Gastroesophageal sphincter (tissue), 3 donors: ENCODE measurements around the gene USP37.

Experiments used
- CTCF ChIP-seq, 4 experiments: fragments of 200-600 bp in 2 of 4; fragments of 450-650 bp in 2 of 4; sonication (generic) in 1 of 4; IDR thresholded peaks; one replicate each; pipeline ENCODE4 v1.5.1; 2017 to 2019; ENCODE audit warnings: antibody characterized with exemption in 4 of 4, mild to moderate bottlenecking in 2 of 4, moderate library complexity in 2 of 4
- POLR2A ChIP-seq, 2 donors: fragments of 450-650 bp; IDR thresholded peaks; one replicate each; pipeline ENCODE4 v1.6.1; 2017; ENCODE audit warnings: antibody characterized with exemption in 2 of 2, mild to moderate bottlenecking in 2 of 2, moderate library complexity in 1 of 2

GRCh38 chr2:218476676-218477075 lies 91.5 kb downstream of the USP37 start:
- TF ChIP-seq CTCF (IDR thresholded peaks at IDR 0.05) (no peak), POLR2A (IDR thresholded peaks at IDR 0.05) (no peak)
